DOHH2 (cell line): ENCODE data around the gene ZBTB49.

ENCODE experiments used
- CTCF ChIP-seq: fragments of 200-600 bp; sonication (generic); IDR thresholded peaks from one replicate; pipeline ENCODE4 v1.5.1; 2014; ENCODE audit warnings: antibody characterized with exemption, mild to moderate bottlenecking, low read depth, low read length; ENCODE audit not compliant: poor library complexity, severe bottlenecking
- EZH2phosphoT487 ChIP-seq: fragments of 200-600 bp; sonication (generic); IDR thresholded peaks from 2 replicates; pipeline ENCODE4 v1.6.1; 2017; ENCODE audit warnings: borderline replicate concordance, mild to moderate bottlenecking, antibody characterized with exemption, low read length, moderate library complexity, mixed read lengths

DNA sequence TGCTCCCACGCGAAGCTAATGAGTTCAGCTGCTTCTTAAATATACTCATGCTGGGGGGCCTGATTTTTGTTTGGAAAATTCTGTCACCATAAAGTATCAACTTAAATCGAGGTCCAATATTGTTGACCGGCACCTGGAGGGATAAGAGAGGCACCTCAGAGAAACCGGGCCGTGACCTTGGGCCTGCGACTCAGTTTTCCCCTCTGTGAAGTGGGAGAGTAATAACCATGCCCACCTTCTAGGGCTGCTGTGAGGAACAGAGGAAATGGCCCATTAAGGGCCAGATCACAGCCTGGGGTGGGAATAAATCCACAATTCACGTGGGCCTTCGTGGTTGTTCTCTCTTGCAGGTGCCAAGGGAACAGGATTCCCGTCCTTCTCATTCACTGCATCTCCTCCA, 39.4 kb downstream of the ZBTB49 start:
- no peak for TF ChIP-seq CTCF
- TF ChIP-seq EZH2phosphoT487 = no peak
